Lower leg skin (tissue), 4 donors: Measurements from ENCODE around the gene LTF. TPM values are rescaled to one million over a fixed set of nuclear protein-coding genes. Genes with fewer than 3 reads are reported as not detected.
"Not testable (repeated sequence)": the region's sequence is repeated elsewhere in the genome, so short reads cannot be mapped to it uniquely, and the experiment has no call there.

Source experiments
- DNase-seq, 2 donors: peaks; one replicate each; pipeline ENCODE4 v3.0.0-alpha.2; 2019; ENCODE audit warnings: low spot score in 2 of 2
- H3K4me3 ChIP-seq: fragments of 200-600 bp; sonication (generic); 2 replicates; pipeline ENCODE4 v1.5.1; 2017; ENCODE audit warnings: mild to moderate bottlenecking, low read depth; ENCODE audit not compliant: poor library complexity, severe bottlenecking
- CTCF ChIP-seq, 3 donors: fragments of 450-650 bp; IDR thresholded peaks; one replicate each; pipeline ENCODE4 v1.5.1; 2016; ENCODE audit warnings: antibody characterized with exemption in 3 of 3, mild to moderate bottlenecking in 3 of 3, moderate library complexity in 2 of 3
- POLR2A ChIP-seq, 2 donors: fragments of 450-650 bp; IDR thresholded peaks; one replicate each; pipeline ENCODE4 v1.6.1; 2016 to 2017; ENCODE audit warnings: antibody characterized with exemption in 2 of 2, mild to moderate bottlenecking in 1 of 2, moderate library complexity in 1 of 2
- WGBS, 2 donors: methylation state at CpG; one replicate each; pipeline ENCODE4 v1.1.5; 2018; 5-methylcytosine and 5-hydroxymethylcytosine counted together
- intact Hi-C: fragments of 100-400 bp; cut with DNase I; formaldehyde crosslinking; loops from one replicate; pipeline ENCODE4 v1.15.0; 2023; ENCODE audit warnings: low total_unique reads
- total RNA-seq, 4 donors: library from RNA; depleted of rRNA; stranded (reverse); fragments of >200 nt; gene quantifications; one replicate each; pipeline ENCODE4 v1.1.0, GENCODE V29; 2016

LTF gene
- total RNA-seq, 4 donors from 2014 or later = 0.91 to 3.9 (median 2.5) TPM

DNA sequence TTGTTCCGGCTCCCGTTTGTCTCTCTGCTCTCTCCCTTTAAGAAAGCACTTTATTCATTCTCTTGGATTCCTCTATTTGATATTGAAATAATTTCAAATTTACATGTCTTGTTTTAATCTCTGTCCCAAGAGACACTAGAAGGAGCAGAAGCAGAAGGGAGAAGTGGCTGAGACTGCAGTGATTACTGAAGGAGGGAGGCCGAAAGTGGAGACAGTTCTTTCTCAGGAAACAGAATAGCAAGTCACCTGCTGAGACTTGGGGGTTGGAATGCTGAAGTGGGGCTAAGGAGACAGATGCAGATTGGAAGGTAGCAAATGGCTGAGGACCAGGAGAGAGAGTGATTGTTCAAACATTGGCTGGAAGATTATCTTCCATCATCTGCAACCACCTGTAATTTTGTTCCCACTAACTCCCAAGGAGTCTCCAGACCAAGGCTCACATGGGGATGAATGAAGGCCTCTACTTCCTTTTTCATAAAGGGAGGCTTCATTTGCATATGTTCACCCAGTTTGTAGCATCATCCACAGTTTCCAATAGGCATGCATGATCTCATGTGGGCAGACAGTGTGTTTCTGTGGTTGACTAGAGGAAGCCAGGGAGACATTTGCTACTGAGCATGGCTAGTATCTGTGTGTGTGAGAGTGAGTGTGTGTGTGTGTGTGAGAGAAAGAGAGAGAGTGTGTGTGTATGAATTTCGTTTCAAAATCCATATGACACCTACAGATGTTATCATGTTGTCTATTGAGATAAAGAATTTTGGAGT, 24.0 kb downstream of the LTF start:
- WGBS, 2 donors = 69 to 78% methylated on average over 4 of the region's 4 CpGs
- no peak for TF ChIP-seq CTCF (IDR thresholded peaks at IDR 0.05)
- TF ChIP-seq POLR2A (IDR thresholded peaks at IDR 0.05) = no peak
- no peak for DNase-seq
- intact Hi-C loops = no loop called here
- H3K4me3 ChIP-seq = no peak overlapping the region

DNA sequence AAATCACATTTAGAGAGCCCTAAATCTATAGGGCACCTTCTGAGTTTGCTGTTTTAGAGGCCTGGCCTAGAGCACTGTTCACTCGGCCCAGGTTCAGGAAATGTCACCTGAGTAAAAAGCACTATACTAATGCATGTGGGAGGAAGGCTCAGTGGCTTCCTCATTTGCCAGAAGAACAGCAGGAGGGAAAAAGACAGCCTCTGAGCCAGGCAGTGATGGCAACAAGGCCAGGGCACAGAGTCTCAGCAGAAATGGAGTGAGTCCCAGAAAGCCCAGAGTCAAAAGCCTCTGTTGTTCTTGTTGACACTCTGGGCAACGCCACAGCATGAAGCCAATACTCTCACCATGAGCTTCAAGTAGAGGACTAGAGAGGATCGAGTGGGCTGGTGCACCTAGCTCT, 25.9 kb downstream of the LTF start:
- intact Hi-C loops = no loop called here

GRCh38 chr3:46435081-46435726, 29.5 kb downstream of the LTF start:
- 86% methylated on average over 3 of the region's 3 CpGs for WGBS, 2 donors
- DNase-seq = no peak
- intact Hi-C loops = no loop called here
- TF ChIP-seq POLR2A (IDR thresholded peaks at IDR 0.05) = no peak
- no peak overlapping the region for H3K4me3 ChIP-seq

More for the DNA sequence above, 25.9 kb downstream of the LTF start:
- TF ChIP-seq POLR2A (IDR thresholded peaks at IDR 0.05) = no peak
- TF ChIP-seq CTCF (IDR thresholded peaks at IDR 0.05) = no peak
- no peak overlapping the region for H3K4me3 ChIP-seq
- 84 to 96% methylated on average over 3 of the region's 3 CpGs for WGBS, 2 donors
- no peak for DNase-seq

- WGBS, 2 donors = 92 to 96% methylated on average over 1 of the region's 1 CpG
- TF ChIP-seq CTCF (IDR thresholded peaks at IDR 0.05) = no peak
- TF ChIP-seq POLR2A (IDR thresholded peaks at IDR 0.05) = no peak
- intact Hi-C loops = no loop called here
- DNase-seq = no peak
- no peak overlapping the region for H3K4me3 ChIP-seq
Measured at GRCh38 chr3:46433841-46434240, 30.9 kb downstream of the LTF start.

DNA sequence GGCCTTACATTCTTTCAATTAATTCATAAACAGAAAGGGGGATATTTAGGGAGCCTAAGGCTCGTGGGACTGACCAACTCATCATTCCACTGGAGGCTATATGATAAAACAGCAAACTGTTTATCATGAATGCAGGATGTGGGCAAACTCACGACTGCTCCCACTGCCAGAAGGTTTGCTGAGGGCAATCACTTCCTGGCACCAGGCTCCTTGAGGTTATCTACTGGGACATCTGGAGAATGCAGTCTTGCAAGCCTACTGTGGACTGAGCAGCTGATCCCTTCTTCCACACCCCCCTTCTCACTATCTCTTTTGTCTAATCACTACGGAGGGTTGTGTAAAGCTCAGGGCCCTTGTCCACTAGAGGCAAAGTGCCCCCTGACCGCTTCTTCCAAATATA, 31.6 kb downstream of the LTF start:
- H3K4me3 ChIP-seq, DNase-seq, intact Hi-C loops: not testable (repeated sequence)
- WGBS, 2 donors = 55 to 65% methylated on average over 4 of the region's 4 CpGs

- H3K4me3 ChIP-seq, intact Hi-C loops, DNase-seq: not testable (repeated sequence)
- 86 to 93% methylated on average over 5 of the region's 5 CpGs for WGBS, 2 donors
Measured at GRCh38 chr3:46431905-46432304, 32.8 kb downstream of the LTF start.

GRCh38 chr3:46430879-46431278, 33.8 kb downstream of the LTF start:
- WGBS, 2 donors = 90 to 100% methylated on average over 1 of the region's 1 CpG
- DNase-seq, intact Hi-C loops, H3K4me3 ChIP-seq: not testable (repeated sequence)

- TF ChIP-seq POLR2A (IDR thresholded peaks at IDR 0.05) (no peak), CTCF (IDR thresholded peaks at IDR 0.05) (no peak)
- no peak overlapping the region for H3K4me3 ChIP-seq
- WGBS, 2 donors = 47 to 50% methylated on average over 5 of the region's 5 CpGs
- no peak for DNase-seq
- intact Hi-C loops = no loop called here
Measured at GRCh38 chr3:46429671-46430070, 35.0 kb downstream of the LTF start.
